Activated CD8-positive, alpha-beta memory T cell treated with anti-CD3 and anti-CD28 coated beads for 48 hours (primary cell): Measurements from ENCODE around the gene SDC1.

Experiments
- DNase-seq, 3 experiments: peaks; one replicate each; pipeline ENCODE4 v3.0.0-alpha.2; 2020; ENCODE audit warnings: low read depth in 2 of 3, low spot score in 2 of 3

The SDC1 gene

DNA sequence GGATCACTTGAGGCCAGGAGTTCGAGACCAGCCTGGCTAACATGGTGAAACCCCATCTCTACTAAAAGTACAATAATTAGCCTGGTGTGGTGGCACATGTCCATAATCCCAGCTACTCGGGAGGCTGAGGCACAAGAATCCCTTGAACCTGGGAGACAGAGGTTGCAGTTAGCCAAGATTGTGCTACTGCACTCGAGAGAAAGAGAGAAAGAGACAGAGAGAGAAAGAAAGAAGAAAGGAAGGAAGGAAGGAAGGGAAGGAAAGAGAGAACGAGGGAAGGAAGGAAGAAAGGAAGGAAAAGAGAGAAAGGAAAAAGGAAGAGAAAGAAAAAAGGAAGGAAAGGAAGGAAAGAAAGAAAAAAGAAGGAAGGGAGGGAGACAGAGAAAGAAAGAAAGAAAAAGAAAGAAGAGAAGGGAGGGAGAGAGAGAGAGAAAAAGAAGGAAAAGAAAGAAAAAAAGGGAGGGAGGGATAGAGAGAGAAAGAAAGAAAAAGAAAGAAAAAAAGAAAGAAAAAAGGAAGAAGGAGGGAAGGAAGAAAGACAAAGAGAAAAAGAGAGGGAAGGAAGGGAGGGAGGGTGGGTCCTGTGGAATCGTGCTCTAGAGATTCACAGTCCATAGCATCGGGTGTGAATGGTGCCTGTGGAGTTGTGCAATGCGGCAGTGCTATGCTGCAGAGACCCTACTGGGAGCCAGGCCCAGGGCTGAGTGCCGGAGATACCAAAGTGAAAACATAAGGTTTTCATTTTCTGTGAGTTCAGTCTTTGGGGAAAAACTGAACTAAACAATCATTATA lies 4.6 kb upstream of the SDC1 start:
- DNase-seq = no peak

DNA sequence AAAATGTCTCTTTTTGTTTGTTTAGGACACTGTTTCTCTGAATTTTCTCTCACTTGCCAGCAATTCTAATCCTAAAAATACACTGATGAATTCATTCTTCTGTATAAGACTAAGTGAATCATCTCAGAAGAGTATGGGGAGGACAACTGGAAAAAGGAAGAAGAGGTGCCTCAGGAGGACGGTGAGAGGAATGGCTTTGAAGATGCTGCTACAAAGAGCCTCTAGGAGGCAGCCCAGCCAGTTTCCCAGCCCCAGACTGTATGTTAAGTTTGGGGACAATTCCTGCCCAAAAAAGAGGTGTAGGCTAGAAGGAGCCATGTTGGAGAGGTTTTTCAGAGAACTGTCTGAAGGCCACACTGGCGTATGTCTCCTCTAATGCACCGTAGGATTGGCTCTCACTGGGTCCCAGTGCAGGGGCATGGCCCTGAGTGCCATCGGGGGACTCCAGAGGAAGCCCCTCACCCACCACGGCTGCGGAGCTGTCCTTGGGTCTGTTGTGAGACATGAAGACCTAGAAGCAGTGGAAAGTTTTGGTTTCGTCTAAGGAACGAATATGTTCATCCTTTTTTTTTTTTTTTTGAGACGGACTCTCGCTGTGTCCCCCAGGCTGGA lies 3.1 kb upstream of the SDC1 start:
- no peak for DNase-seq

- no peak for DNase-seq
These were observed 1.2 kb upstream of the SDC1 start for GRCh38 chr2:20226152-20226545.

GRCh38 chr2:20225294-20226151 lies 593 bp upstream of the SDC1 start:
- DNase-seq = no peak

DNA sequence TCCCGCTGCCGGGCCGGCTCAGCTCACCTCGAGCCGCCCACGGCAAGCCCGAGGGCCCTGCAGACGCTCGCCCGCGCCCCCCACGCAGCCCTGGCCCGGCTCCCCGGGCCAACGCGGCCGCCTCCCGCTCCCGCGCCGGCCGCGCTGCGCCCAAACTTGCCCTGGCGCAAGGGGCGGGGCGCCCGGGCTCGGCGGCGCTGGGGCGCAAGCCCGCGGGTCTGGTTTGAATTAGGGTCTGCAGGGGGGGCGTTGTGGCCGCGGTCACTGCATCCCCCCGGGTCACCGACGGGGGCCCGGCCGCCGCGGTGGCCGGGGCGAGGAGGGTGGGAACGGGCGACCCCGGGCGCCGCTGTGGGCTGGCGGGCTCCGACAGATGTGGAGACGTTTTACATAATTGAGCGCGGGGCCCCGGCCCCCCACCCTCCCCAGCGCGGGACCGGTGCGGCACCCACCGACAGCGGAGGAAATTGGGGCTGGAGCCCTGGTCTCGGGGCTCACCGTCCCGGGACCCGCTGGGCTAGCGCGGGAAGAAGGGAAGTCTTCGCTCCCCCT lies 690 bp downstream of the SDC1 start:
- DNase-seq = no peak

GRCh38 chr2:20223407-20224163 lies 1.3 kb downstream of the SDC1 start:
- no peak for DNase-seq

DNA sequence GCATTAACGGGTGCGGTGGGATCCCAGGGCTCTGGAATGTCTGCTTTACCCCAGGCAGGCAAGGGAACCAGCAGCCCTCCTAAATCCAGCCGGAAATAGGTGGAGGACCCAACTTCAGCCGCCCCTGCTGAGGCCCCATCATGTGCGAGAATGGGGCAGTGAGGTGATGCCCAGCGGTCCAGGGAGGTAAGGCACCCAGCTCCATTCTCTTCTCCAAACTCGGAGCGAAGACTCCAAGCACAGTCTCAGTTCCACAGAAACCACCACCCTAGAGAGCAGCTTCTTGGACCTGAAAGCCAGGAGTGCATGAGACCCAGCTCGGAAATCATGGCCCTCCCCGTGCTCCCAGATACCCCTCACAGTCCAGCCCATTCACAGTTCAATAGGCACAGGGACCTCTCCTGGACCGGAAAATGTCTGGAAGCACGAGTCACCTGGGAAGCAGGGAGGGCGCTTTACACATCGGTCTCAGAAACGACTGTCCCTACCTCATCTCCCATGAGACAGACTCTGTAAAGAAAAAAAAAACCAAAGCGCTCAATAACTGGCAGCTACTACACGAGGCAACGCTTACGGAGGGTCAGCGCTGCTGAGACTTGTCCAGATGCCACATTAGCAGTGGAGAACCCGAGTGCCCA lies 2.0 kb downstream of the SDC1 start:
- DNase-seq = no peak

DNA sequence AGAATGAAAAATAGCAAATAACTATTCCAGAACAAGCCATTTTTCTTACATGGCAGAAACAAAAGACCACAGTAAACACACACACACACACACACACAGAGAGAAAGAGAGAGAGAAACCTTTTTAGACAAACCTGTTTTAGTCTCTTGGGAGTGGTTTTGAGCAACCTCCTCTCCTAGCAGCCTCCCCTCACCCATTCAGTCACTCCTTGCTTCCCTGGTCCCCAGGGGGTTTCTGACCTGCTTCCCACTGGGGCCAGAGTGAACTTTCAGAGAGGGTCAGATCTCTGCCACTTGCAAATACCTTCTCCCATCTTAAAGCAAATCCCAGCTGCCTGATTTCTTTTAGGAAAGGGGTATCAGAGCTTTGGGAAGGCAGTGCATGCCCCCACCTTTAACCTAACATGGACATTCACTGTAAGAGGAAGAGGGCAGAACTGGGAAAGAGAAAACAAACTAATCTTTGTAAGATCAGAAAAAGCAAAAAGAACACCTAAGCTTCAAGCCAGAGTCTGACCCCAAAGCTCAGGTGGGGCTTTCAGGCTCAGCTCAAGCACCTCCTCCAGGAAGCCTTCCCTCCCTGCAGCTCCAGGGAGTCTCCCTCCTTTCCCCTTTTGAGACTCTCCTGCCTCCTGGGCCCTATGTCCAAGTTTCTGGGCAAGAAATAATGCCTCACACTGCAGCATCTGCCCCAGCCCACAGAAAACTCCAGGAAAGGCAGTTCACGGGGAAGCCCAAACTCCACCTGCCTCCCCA lies 2.7 kb downstream of the SDC1 start:
- no peak for DNase-seq

DNA sequence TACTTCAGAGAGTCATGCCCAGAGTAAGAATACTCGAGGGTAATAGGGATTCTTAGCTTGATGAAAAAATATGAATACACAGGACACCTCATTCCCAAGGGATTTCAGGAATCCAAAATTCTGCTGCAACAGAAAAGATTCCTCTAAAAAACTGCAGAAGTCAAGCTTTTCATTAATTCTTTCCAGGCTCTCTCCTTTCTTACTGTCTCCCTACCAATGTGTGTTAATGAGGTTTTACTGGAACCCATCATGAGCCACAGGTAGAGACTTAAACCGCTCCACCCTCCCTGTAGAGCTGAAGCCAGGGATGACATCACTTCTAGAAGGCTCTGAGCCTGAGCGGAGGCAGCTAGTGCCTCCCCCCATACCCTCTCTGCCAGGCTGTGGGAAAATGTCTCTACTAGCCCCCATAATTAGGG lies 3.4 kb downstream of the SDC1 start:
- no peak for DNase-seq

DNA sequence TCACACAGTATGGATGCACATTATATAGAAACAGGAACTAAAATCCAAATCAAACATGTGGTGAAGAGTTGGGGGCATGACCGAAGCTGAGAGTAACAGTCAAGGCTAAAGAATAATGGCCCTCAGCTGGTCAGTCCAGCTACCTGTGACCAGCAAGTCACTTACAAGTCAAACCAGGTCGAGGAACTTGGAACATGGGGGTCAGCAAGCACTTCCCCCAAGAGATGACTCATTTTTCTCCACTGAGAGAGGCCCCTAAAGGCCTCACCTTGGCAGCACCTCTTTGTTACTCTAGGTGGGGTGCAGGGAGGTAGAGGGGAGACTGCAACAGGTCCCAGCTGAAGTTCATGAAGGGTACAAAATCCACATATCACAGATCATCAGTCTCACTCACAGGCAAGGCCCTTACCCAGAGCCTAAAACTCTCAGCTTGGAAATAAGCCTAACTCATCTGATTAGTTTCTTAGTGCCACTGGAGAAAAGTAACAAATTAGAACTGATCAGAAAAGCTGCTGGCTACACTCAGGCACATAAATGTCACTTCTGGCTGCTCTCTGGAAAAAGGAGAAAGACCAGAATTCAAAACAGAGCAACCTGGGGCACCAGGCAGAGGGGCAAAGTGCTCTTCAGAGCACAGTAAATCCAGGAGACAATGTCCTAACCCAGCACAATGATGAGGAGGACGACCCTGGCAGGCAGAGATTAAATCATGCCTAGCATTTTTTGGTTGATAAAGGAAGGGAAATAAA lies 4.0 kb downstream of the SDC1 start:
- DNase-seq = no peak

GRCh38 chr2:20219763-20220380 lies 5.1 kb downstream of the SDC1 start:
- DNase-seq = no peak

DNA sequence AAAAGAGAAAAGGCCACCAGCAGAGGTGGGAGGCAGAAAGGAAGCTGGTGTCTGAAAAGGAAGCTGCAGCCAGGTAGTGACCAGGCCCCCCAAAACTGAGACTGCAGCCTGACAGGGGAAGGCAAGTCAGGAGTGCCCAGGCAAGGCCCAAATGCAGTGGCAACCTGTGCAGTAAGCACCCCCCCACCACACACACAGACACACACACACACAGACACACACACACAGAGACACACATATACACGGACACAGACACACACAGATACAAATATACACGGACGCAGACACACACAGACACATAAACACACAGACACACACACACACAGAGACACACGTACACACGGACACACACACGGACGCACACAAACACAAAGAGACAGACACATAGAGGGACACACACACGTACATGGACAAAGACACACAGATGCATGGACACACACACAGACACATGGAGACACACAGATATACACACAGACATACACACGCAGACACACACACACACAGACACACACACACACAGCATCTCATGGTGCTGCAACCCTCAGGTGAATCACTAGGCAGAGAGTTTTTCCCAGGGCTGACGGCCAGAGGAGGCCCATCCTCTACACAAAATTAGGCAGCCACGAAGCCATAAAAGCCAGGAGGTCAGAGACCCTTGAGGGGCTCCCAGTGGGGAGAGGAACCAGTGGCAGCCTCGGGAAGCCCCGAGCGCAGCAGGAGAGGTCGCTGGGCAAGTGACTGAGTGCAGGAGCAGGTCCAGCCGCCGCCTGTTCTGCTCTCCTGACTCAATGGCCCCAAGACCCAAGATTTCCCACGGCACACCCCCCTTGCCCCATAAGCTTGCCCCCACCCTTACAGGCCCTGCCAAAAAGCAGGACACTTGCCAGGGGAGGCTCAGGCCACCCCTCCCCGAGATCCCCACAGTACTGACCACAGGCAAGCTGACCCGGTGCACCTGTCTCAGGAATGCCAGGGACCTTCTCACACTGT lies 6.3 kb downstream of the SDC1 start:
- DNase-seq = no peak

- DNase-seq = no peak
These were observed 7.6 kb downstream of the SDC1 start for GRCh38 chr2:20217041-20217970.

DNA sequence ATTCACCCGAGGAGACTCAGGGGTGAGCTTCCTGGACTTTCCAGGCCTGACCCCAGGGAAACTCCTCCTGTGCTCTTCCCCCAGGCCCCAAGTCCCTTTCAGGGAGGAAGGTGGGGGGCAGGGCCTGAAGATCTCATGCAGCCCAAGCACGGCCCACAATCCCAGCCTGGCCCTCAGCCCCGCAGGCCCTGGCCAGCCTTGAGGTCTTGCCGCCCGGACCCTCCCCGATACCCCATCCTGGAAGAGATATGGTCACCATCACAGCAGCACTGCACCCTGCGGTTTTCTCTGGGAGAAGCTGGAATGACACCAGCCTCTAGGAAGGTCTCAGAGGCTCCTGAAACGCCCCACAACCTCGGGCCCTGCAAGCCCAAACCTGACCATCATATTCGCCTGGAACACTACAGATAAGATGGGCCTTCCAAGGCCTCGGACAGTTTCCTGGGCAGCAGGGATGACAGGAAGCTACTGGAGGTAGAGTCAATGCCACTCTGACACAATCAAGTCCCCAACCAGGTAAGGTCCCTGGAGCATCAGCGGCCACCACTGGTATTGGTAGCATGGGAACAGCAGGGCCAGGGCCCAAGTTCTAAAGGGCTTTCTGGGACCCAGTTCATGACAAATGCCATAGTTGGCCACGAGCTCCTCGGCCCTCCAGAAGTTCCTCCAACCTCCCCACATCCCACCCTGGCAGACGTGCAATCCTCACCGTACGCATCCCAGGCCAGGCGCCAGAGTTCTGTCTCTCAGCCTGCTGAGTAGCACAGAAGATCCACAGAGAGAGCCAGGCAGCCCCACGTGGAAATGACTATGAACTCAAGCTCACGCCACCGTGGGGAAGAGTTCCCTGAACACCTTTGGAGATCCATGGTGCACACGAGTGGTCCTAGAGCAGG lies 8.6 kb downstream of the SDC1 start:
- no peak for DNase-seq
